GM10248 (cell line): ENCODE data around the gene RPP14.
A peak's percentile ranks its signal among the peaks of the same experiment; 100 is the strongest.

Experiments used
- CTCF ChIA-PET: fragments of 300-600 bp; sonication (Branson Sonifier 250); formaldehyde crosslinking; extraction: SDS; loops from one replicate; lab custom pipeline; 2021; ENCODE audit warnings: antibody characterized with exemption; lab: Yijun Ruan, JAX
- POLR2A ChIA-PET: fragments of 350-650 bp; sonication (Branson Sonifier 250); formaldehyde crosslinking; extraction: SDS; loops from one replicate; lab custom pipeline; 2020; ENCODE audit warnings: antibody characterized with exemption; lab: Yijun Ruan, JAX
- DNase-seq: peaks from one replicate; pipeline ENCODE4 v3.0.0; 2012; ENCODE audit errors: extremely low spot score
- CTCF ChIP-seq: IDR thresholded peaks from 2 replicates; pipeline ENCODE4 v1.5.1; 2012; ENCODE audit warnings: mild to moderate bottlenecking, low read depth; ENCODE audit errors: extremely low read depth, missing control alignments, control extremely low read depth

Gene RPP14

GRCh38 chr3:58299075-58299474 is 7.0 kb upstream of the RPP14 start:
- ChIA-PET POLR2A (no interaction called here), CTCF (interaction anchor here (0.8 to 19.6 kb wide), 21 partner anchors 8 to 291 kb away, joined by 3 to 560 read pairs (median 5); partner anchors contain the start of genes FLNB, HTD2, KCTD6 and RPP14)
- TF ChIP-seq CTCF: no peak
- no peak for DNase-seq

GRCh38 chr3:58299839-58300516 is 6.1 kb upstream of the RPP14 start:
- ChIA-PET CTCF (interaction anchor here (0.8 to 19.6 kb wide), 27 partner anchors 8 to 292 kb away, joined by 3 to 560 read pairs (median 4); partner anchors contain the start of genes ABHD6 and FLNB), POLR2A (no interaction called here)
- peak; percentile 39 for DNase-seq
- TF ChIP-seq CTCF: peak; percentile 44

- POLR2A ChIA-PET: interaction anchor here (0.7 to 2.5 kb wide), 3 partner anchors 118 to 526 kb away, joined by 3 to 6 read pairs (median 5); no protein-coding TSS in a partner anchor
- peak; percentile 37 for DNase-seq
- CTCF ChIA-PET: interaction anchor here (0.7 to 19.6 kb wide), 37 partner anchors 8 to 326 kb away, joined by 3 to 560 read pairs (median 9); partner anchors contain the start of genes ABHD6, ACOX2 and KCTD6
- TF ChIP-seq CTCF: peak; percentile 45
Measured at GRCh38 chr3:58307639-58308215, 1.7 kb downstream of the RPP14 start.

DNA sequence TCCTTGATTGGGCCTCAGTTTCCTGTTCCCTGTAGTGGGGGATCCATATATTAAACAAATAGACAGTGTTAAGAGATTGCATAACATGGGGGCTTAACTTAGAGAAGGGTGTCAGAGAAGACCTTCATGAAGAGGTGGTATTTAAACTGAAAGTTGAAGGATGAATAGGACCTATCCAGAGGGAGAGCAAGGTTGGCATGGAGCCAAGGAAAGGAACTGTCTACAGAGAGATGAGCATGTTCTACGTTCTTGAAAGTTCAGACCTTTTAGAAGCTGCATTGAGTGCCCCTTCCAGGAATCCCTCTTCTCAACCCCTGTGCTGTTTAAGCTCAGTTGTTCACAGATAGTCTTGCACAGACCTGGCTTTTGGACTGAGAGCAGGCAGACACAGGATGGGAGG is 2.7 kb downstream of the RPP14 start:
- CTCF ChIA-PET: interaction anchor here (0.7 to 19.6 kb wide), 23 partner anchors 8 to 322 kb away, joined by 3 to 560 read pairs (median 5); partner anchors contain the start of gene KCTD6
- DNase-seq: no peak
- POLR2A ChIA-PET: no interaction called here
- no peak for TF ChIP-seq CTCF

DNA sequence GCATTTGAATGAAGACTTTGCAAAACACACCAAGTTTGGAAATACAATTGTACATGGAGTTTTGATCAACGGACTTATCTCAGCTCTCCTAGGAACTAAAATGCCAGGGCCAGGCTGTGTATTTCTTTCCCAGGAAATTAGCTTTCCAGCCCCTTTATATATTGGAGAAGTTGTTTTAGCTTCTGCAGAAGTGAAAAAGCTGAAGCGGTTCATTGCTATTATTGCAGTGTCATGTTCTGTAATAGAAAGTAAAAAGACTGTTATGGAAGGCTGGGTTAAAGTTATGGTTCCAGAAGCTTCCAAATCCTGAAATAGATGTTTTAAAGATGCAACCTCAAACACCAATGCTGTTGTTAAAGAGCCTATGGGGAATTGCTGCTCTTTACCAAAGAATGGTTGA is 11.8 kb downstream of the RPP14 start:
- POLR2A ChIA-PET: no interaction called here
- DNase-seq: no peak
- CTCF ChIA-PET: interaction anchor here (1.1 to 7.1 kb wide), 5 partner anchors 11 to 130 kb away, joined by 3 to 55 read pairs (median 3); partner anchors contain the start of genes HTD2 and RPP14
- no peak for TF ChIP-seq CTCF

DNA sequence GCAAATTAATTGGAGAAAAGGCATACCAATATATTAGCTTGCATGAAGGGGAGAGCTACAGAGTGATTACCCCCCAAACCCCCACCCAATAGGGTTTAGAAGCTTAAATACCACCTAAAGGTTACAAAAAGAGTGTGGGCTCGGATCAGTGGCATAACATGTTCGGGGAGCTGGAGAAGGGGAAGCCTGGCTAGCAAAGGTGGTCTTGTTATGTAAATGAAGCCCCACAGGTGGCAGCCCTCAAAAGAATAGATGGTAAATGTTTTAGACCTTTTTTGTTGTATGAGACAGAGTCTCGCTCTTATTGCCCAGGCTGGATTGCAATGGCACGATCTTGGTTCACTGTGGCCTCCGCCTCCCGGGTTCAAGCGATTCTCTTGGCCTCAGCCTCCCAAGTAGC is 15.7 kb downstream of the RPP14 start:
- no peak for TF ChIP-seq CTCF
- ChIA-PET CTCF (interaction anchor here (0.7 to 8.6 kb wide), 20 partner anchors 9 to 307 kb away, joined by 3 to 107 read pairs (median 4); partner anchors contain the start of genes HTD2, PDHB, PXK and RPP14), POLR2A (no interaction called here)
- DNase-seq: no peak
